A673 (cell line): ENCODE measurements around the gene INPP4B. TPM values are rescaled to one million over a fixed set of nuclear protein-coding genes. Genes with fewer than 3 reads are reported as not detected.

Experiments used
- BruUV-seq: library from RNA; stranded (reverse); fragments of 400-500 nt; replicated peaks from 2 replicates; lab custom pipeline; 2021; lab: Mats Ljungman, UMichigan
- CTCF ChIA-PET: fragments of 300-600 bp; sonication (Branson Sonifier 250); formaldehyde crosslinking; loops from one replicate; lab custom pipeline; 2022; ENCODE audit warnings: antibody characterized with exemption; lab: Charles Lee
- POLR2A ChIA-PET: fragments of 300-600 bp; sonication (Branson Sonifier 250); formaldehyde crosslinking; loops from one replicate; lab custom pipeline; 2022; ENCODE audit warnings: antibody characterized with exemption; ENCODE audit not compliant: low non-redundant PET; lab: Charles Lee
- DNase-seq: peaks from one replicate; pipeline ENCODE4 v3.0.0-alpha.2; 2015; ENCODE audit warnings: low spot score
- H3K27ac ChIP-seq: fragments of 200-600 bp; sonication (generic); 2 replicates; pipeline ENCODE4 v1.5.1; 2016; ENCODE audit warnings: mixed run types, low read depth, mild to moderate bottlenecking, mixed read lengths, antibody characterized with exemption, low read length; ENCODE audit not compliant: poor library complexity, severe bottlenecking
- H3K27me3 ChIP-seq: fragments of 200-600 bp; sonication (generic); replicated peaks from 2 replicates; pipeline ENCODE4 v1.6.1; 2017; ENCODE audit warnings: mixed run types, low read depth, mild to moderate bottlenecking, mixed read lengths, antibody characterized with exemption, low read length; ENCODE audit not compliant: insufficient read depth, poor library complexity
- H3K36me3 ChIP-seq: fragments of 200-600 bp; sonication (generic); 2 replicates; pipeline ENCODE4 v1.6.1; 2016; ENCODE audit warnings: mixed run types, mild to moderate bottlenecking, mixed read lengths, antibody characterized with exemption, low read length; ENCODE audit not compliant: insufficient read depth, poor library complexity, severe bottlenecking
- H3K4me1 ChIP-seq: fragments of 200-600 bp; sonication (generic); 2 replicates; pipeline ENCODE4 v1.6.1; 2017; ENCODE audit warnings: mixed run types, mild to moderate bottlenecking, mixed read lengths, antibody characterized with exemption, low read length; ENCODE audit not compliant: insufficient read depth, poor library complexity, severe bottlenecking
- H3K4me3 ChIP-seq: fragments of 200-600 bp; sonication (generic); 2 replicates; pipeline ENCODE4 v1.5.1; 2016; ENCODE audit warnings: low read depth, mixed run types, mild to moderate bottlenecking, mixed read lengths, low read length; ENCODE audit not compliant: poor library complexity, severe bottlenecking
- H3K9me3 ChIP-seq: fragments of 200-600 bp; sonication (generic); 2 replicates; pipeline ENCODE4 v1.6.1; 2016; ENCODE audit warnings: mixed run types, low read depth, mild to moderate bottlenecking, mixed read lengths, antibody characterized with exemption, low read length; ENCODE audit not compliant: poor library complexity, severe bottlenecking
- EZH2 ChIP-seq: fragments of 200-600 bp; sonication (generic); IDR thresholded peaks from 2 replicates; pipeline ENCODE4 v1.6.1; 2017; ENCODE audit warnings: borderline replicate concordance, low read depth, mild to moderate bottlenecking, mixed read lengths, antibody characterized with exemption, low read length; ENCODE audit not compliant: poor library complexity, severe bottlenecking
- intact Hi-C: fragments of 100-400 bp; cut with micrococcal nuclease; formaldehyde crosslinking; loops from one replicate; pipeline ENCODE4 v1.10.0; 2022; ENCODE audit not compliant: unreplicated experiment
- total RNA-seq: library from RNA; stranded (reverse); gene quantifications from 2 replicates; pipeline ENCODE4 v1.2.3, GENCODE V29; 2021
- TF ChIP-seq, protein P1 (sequence below): fragments of 300-800, 200-600 bp; sonication (generic); conservative IDR thresholded peaks from 2 replicates; pipeline ENCODE4 v1.5.1; 2017; ENCODE audit warnings: low read depth, mild to moderate bottlenecking, antibody characterized with exemption, low read length, moderate library complexity, mixed read lengths

INPP4B gene
- total RNA-seq, 1 experiment from 2014 or later = 13.1 TPM

DNA sequence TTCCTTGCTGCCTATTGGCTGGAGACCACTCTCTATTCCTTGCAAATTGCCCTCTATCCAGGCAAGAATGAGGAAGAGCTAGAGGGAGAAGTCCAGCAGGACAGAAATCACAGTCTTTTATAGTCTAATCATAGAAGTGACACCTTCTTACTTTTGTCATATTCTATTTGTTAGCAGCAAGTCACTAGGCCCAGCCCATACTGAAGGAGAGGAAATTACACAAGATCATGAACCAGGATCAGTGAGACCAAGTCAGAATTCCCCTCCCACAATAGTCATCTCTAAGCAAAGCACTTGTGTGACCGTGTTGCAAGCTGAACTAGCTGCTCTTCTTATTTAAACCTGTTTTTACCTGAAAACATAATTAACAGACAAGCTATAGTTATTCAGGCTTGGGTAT is 317.7 kb downstream of the INPP4B start:
- Histone ChIP-seq H3K4me3 (no peak overlapping the region), H3K4me1 (no peaks in the 10 kb centered on the region), H3K36me3 (no peaks in the 10 kb centered on the region), H3K9me3 (no peaks in the 10 kb centered on the region), H3K27me3 (no peaks in the 10 kb centered on the region), H3K27ac (no peak overlapping the region)
- ChIA-PET CTCF (no interaction called here), POLR2A (no interaction called here)
- BruUV-seq = no TSS peak
- no peak for DNase-seq
- intact Hi-C loops = no loop called here
- TF ChIP-seq EZH2 = no peak
- TF ChIP-seq, protein P1, sequence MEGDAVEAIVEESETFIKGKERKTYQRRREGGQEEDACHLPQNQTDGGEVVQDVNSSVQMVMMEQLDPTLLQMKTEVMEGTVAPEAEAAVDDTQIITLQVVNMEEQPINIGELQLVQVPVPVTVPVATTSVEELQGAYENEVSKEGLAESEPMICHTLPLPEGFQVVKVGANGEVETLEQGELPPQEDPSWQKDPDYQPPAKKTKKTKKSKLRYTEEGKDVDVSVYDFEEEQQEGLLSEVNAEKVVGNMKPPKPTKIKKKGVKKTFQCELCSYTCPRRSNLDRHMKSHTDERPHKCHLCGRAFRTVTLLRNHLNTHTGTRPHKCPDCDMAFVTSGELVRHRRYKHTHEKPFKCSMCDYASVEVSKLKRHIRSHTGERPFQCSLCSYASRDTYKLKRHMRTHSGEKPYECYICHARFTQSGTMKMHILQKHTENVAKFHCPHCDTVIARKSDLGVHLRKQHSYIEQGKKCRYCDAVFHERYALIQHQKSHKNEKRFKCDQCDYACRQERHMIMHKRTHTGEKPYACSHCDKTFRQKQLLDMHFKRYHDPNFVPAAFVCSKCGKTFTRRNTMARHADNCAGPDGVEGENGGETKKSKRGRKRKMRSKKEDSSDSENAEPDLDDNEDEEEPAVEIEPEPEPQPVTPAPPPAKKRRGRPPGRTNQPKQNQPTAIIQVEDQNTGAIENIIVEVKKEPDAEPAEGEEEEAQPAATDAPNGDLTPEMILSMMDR = no peak

GRCh38 chr4:142523111-142523510 is 323.0 kb downstream of the INPP4B start:
- no peak for DNase-seq
- no TSS peak for BruUV-seq

DNA sequence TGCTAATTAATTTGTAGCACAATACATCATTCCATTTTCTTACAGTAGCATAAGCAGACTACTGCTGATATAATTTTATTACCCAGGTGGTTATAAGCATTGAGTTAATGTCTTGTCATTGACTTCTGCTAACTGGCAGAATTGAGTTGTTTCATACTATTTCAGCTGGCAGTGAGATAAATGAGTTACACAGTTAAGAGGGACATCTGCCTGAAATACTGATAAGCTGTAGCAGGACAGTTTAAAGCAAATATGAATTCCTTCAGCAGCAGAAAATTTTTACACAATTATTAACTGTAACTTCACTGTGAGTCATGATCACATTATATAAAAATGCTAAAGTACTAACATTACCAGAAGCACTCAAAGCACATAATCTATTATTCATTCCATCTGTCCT is 326.8 kb downstream of the INPP4B start:
- H3K4me3 ChIP-seq = no peak overlapping the region
- no peaks in the 10 kb centered on the region for H3K9me3 ChIP-seq
- no peaks in the 10 kb centered on the region for H3K36me3 ChIP-seq
- TF ChIP-seq, protein P1 = no peak
- TF ChIP-seq EZH2 = no peak
- no peaks in the 10 kb centered on the region for H3K4me1 ChIP-seq
- intact Hi-C loops = no loop called here
- ChIA-PET POLR2A (no interaction called here), CTCF (no interaction called here)
- BruUV-seq = no TSS peak
- H3K27ac ChIP-seq = no peak overlapping the region
- H3K27me3 ChIP-seq = no peaks in the 10 kb centered on the region
- no peak for DNase-seq

More at GRCh38 chr4:142523111-142523510, 323.0 kb downstream of the INPP4B start:
- POLR2A ChIA-PET = no interaction called here
- Histone ChIP-seq H3K36me3 (no peaks in the 10 kb centered on the region), H3K27me3 (no peaks in the 10 kb centered on the region), H3K9me3 (no peaks in the 10 kb centered on the region), H3K4me3 (no peak overlapping the region), H3K4me1 (no peaks in the 10 kb centered on the region), H3K27ac (no peak overlapping the region)
- no peak for TF ChIP-seq EZH2
- TF ChIP-seq, protein P1 = no peak
- intact Hi-C loops = no loop called here
- CTCF ChIA-PET = no interaction called here
